ENCODE measurements around the gene PTPRM.

The PTPRM gene

GRCh38 chr18:7600036-7600435 is 32.9 kb downstream of the PTPRM start:
- H3K4me3 ChIP-seq (ENCODE audit: low read depth, low read length), result no peak overlapping the region
- no peak for TF ChIP-seq CTCF (IDR thresholded peaks at IDR 0.05; ENCODE audit: low read depth, low read length)

GRCh38 chr18:7600528-7601245 is 33.6 kb downstream of the PTPRM start:
- no peak for TF ChIP-seq CTCF (IDR thresholded peaks at IDR 0.05; ENCODE audit: low read depth, low read length)
- no peak overlapping the region for H3K4me3 ChIP-seq (ENCODE audit: low read depth, low read length)

GRCh38 chr18:7601246-7601615 is 34.1 kb downstream of the PTPRM start:
- H3K4me3 ChIP-seq (ENCODE audit: low read depth, low read length), result no peak overlapping the region
- no peak; the same call in 1 of the 2 replicates for TF ChIP-seq CTCF (IDR thresholded peaks at IDR 0.05; ENCODE audit: low read depth, low read length)

- no peak overlapping the region for H3K4me3 ChIP-seq (ENCODE audit: low read depth, low read length)
- TF ChIP-seq CTCF (IDR thresholded peaks at IDR 0.05; ENCODE audit: low read depth, low read length), result no peak
Observed at GRCh38 chr18:7601936-7602335, 34.8 kb downstream of the PTPRM start.

- no peak overlapping the region for H3K4me3 ChIP-seq (ENCODE audit: low read depth, low read length)
- no peak for TF ChIP-seq CTCF (IDR thresholded peaks at IDR 0.05; ENCODE audit: low read depth, low read length)
Observed at GRCh38 chr18:7603259-7604000, 36.3 kb downstream of the PTPRM start.

- no peak for TF ChIP-seq CTCF (IDR thresholded peaks at IDR 0.05; ENCODE audit: low read depth, low read length)
- H3K4me3 ChIP-seq (ENCODE audit: low read depth, low read length), result no peak overlapping the region
Observed at GRCh38 chr18:7604361-7604760, 37.2 kb downstream of the PTPRM start.

GRCh38 chr18:7605705-7606104 is 38.6 kb downstream of the PTPRM start:
- H3K4me3 ChIP-seq (ENCODE audit: low read depth, low read length), result no peak overlapping the region
- no peak for TF ChIP-seq CTCF (IDR thresholded peaks at IDR 0.05; ENCODE audit: low read depth, low read length)

All from WI38 (cell line).